Activated T-cell treated with anti-CD3 and anti-CD28 coated beads, Interleukin-2, amount 50 U/mL, for 48 hours (primary cell): ENCODE measurements around the gene NGLY1.

ENCODE experiments used
- DNase-seq, 2 experiments: peaks; one replicate each; pipeline ENCODE4 v3.0.0-alpha.2; 2020

NGLY1 gene

GRCh38 chr3:25782938-25783660 is at the start of gene NGLY1:
Gene NGLY1, minus strand, starts transcription at chr3:25783443. Its CDS starts 53 bp downstream, at chr3:25783390.
- DNase-seq, result peak; percentile 85 to 90

- no peak for DNase-seq
Observed at GRCh38 chr3:25831578-25831977, 48.3 kb upstream of the NGLY1 start.

GRCh38 chr3:25830373-25831280 is 47.4 kb upstream of the NGLY1 start:
- DNase-seq, result no peak

GRCh38 chr3:25826510-25826909 is 43.3 kb upstream of the NGLY1 start:
- DNase-seq, result no peak

- DNase-seq, result no peak
Observed at GRCh38 chr3:25823314-25823713, 40.1 kb upstream of the NGLY1 start.

GRCh38 chr3:25821746-25822573 is 38.7 kb upstream of the NGLY1 start:
- no peak for DNase-seq

GRCh38 chr3:25820816-25821486 is 37.7 kb upstream of the NGLY1 start:
- DNase-seq, result no peak

- no peak for DNase-seq
Observed at GRCh38 chr3:25820366-25820765, 37.1 kb upstream of the NGLY1 start.

GRCh38 chr3:25818335-25818734 is 35.1 kb upstream of the NGLY1 start:
- DNase-seq, result no peak

GRCh38 chr3:25817638-25818037 is 34.4 kb upstream of the NGLY1 start:
- DNase-seq, result no peak

GRCh38 chr3:25817107-25817506 is 33.9 kb upstream of the NGLY1 start:
- no peak for DNase-seq

GRCh38 chr3:25812644-25813043 is 29.4 kb upstream of the NGLY1 start:
- DNase-seq, result no peak

- DNase-seq, result no peak
Observed at GRCh38 chr3:25804676-25805075, 21.4 kb upstream of the NGLY1 start.

- DNase-seq, result no peak
Observed at GRCh38 chr3:25803833-25804232, 20.6 kb upstream of the NGLY1 start.

- DNase-seq, result no peak
Observed at GRCh38 chr3:25801786-25802185, 18.5 kb upstream of the NGLY1 start.

- peak; percentile 94 to 95 for DNase-seq
Observed at GRCh38 chr3:25789596-25790556, 6.6 kb upstream of the NGLY1 start, which contains the start of gene OXSM. Gene OXSM, plus strand, starts transcription at chr3:25790090. Its CDS starts 931 bp downstream, at chr3:25791021.

GRCh38 chr3:25789209-25789595 is 6.0 kb upstream of the NGLY1 start:
- DNase-seq, result no peak

GRCh38 chr3:25787689-25788088 is 4.4 kb upstream of the NGLY1 start:
- no peak for DNase-seq

- DNase-seq, result no peak
Observed at GRCh38 chr3:25785826-25786225, 2.6 kb upstream of the NGLY1 start.

- no peak for DNase-seq
Observed at GRCh38 chr3:25784971-25785370, 1.7 kb upstream of the NGLY1 start.
